H1 (cell line): ENCODE results near the gene FRMD5. TPM values are rescaled to one million over a fixed set of nuclear protein-coding genes. Genes with fewer than 3 reads are reported as not detected.
"Not testable (repeated sequence)": the region's sequence is repeated elsewhere in the genome, so short reads cannot be mapped to it uniquely, and the experiment has no call there.

Experiments
- CTCF ChIA-PET: fragments of 300-600 bp; sonication (Branson Sonifier 250); formaldehyde crosslinking; loops from one replicate; lab custom pipeline; 2021; ENCODE audit not compliant: partially characterized antibody; lab: Charles Lee
- POLR2A ChIA-PET: fragments of 300-600 bp; sonication (Branson Sonifier 250); formaldehyde crosslinking; loops from one replicate; lab custom pipeline; 2021; ENCODE audit warnings: inconsistent platforms; ENCODE audit not compliant: partially characterized antibody; lab: Charles Lee
- DNase-seq, 2 experiments: peaks; one replicate each; pipeline versions ENCODE4 v3.0.0 to v3.0.0-alpha.2; 2010 to 2022; ENCODE audit warnings: low spot score in 2 of 2, low read depth in 1 of 2, mixed read lengths in 1 of 2
- FAIRE-seq: peaks from 2 replicates; lab custom pipeline; 2011; peaks lifted over from hg19 to GRCh38; lab: Jason Lieb, UNC
- H2AFZ ChIP-seq: 2 replicates; pipeline ENCODE4 v1.8.1; 2012; ENCODE audit warnings: low read length, inconsistent platforms
- H2AK5ac ChIP-seq: 2 replicates; pipeline ENCODE4 v1.6.1; 2013; ENCODE audit warnings: low read depth, low read length
- H2BK120ac ChIP-seq: replicated peaks from 2 replicates; pipeline ENCODE3; 2013; ENCODE audit warnings: low read depth, low read length, inconsistent platforms
- H2BK12ac ChIP-seq: 2 replicates; pipeline ENCODE4 v1.6.1; 2013; ENCODE audit warnings: low read depth, low read length
- H2BK15ac ChIP-seq: 2 replicates; pipeline ENCODE4 v1.6.1; 2013; ENCODE audit warnings: low read length
- H2BK20ac ChIP-seq: 2 replicates; pipeline ENCODE4 v1.6.1; 2013; ENCODE audit warnings: low read length
- H2BK5ac ChIP-seq: 2 replicates; pipeline ENCODE4 v1.6.1; 2013; ENCODE audit warnings: low read depth, low read length
- H3K14ac ChIP-seq: 2 replicates; pipeline ENCODE4 v1.6.1; 2013; ENCODE audit warnings: inconsistent platforms; ENCODE audit not compliant: insufficient read length
- H3K18ac ChIP-seq: 2 replicates; pipeline ENCODE4 v1.6.1; 2013; ENCODE audit warnings: low read length; ENCODE audit errors: extremely low read depth
- H3K23ac ChIP-seq: 2 replicates; pipeline ENCODE4 v1.6.1; 2013; ENCODE audit warnings: inconsistent platforms; ENCODE audit not compliant: insufficient read length
- H3K23me2 ChIP-seq: 2 replicates; pipeline ENCODE4 v1.6.1; 2013; ENCODE audit warnings: low read depth, low read length
- H3K27ac ChIP-seq: 2 replicates; pipeline ENCODE4 v1.6.1; 2011; ENCODE audit warnings: low read depth, low read length, inconsistent platforms
- H3K27me3 ChIP-seq, 4 experiments: replicated peaks in 1 of 4; 1 replicate in 1 of 4; 2 replicates in 3 of 4; pipeline versions ENCODE4 v1.6.1 to v1.8.1; 2011 to 2013; ENCODE audit warnings: low read length in 3 of 4, mild to moderate bottlenecking in 3 of 4, inconsistent platforms in 2 of 4, mixed read lengths in 2 of 4, moderate library complexity in 1 of 4; ENCODE audit not compliant: control insufficient read depth in 3 of 4, insufficient read depth in 3 of 4; ENCODE audit errors: extremely low read depth in 1 of 4
- H3K36me3 ChIP-seq, 4 experiments: 2 replicates each; pipeline versions ENCODE4 v1.6.1 to v1.8.1; 2011 to 2013; ENCODE audit warnings: mild to moderate bottlenecking in 4 of 4, low read length in 3 of 4, moderate library complexity in 2 of 4, control low read depth in 1 of 4, inconsistent platforms in 1 of 4; ENCODE audit not compliant: insufficient read depth in 4 of 4, control insufficient read depth in 2 of 4
- H3K4ac ChIP-seq: replicated peaks from 2 replicates; pipeline ENCODE3; 2013; ENCODE audit warnings: low read length, low read depth, mixed read lengths, inconsistent platforms; ENCODE audit not compliant: insufficient read length
- H3K4me1 ChIP-seq, 4 experiments: replicated peaks in 1 of 4; 1 replicate in 1 of 4; 2 replicates in 3 of 4; pipeline versions ENCODE4 v1.6.1 to v1.8.1; 2011 to 2013; ENCODE audit warnings: low read length in 3 of 4, inconsistent platforms in 2 of 4, mixed read lengths in 1 of 4; ENCODE audit not compliant: insufficient read depth in 4 of 4, control insufficient read depth in 3 of 4
- H3K4me2 ChIP-seq, 2 experiments: 2 replicates each; pipeline versions ENCODE4 v1.6.1 to v1.8.1; 2011 to 2013; ENCODE audit warnings: low read depth in 2 of 2, low read length in 2 of 2, control low read depth in 1 of 2, inconsistent platforms in 1 of 2, mild to moderate bottlenecking in 1 of 2; ENCODE audit not compliant: insufficient read depth in 1 of 2
- H3K4me3 ChIP-seq, 4 experiments: fragments of 200-600, 300-600 bp in 1 of 4; sonication (generic), shearing (Covaris generic), sonication (Bioruptor Twin) in 1 of 4; 2 replicates each; pipeline versions ENCODE4 v1.5.1 to v1.8.1; 2011 to 2016; ENCODE audit warnings: low read length in 4 of 4, low read depth in 3 of 4, control low read depth in 2 of 4, inconsistent platforms in 2 of 4, mild to moderate bottlenecking in 2 of 4, mixed read lengths in 1 of 4, moderate library complexity in 1 of 4; ENCODE audit not compliant: insufficient read depth in 2 of 4; ENCODE audit errors: extremely low read depth in 1 of 4
- H3K56ac ChIP-seq: replicated peaks from 2 replicates; pipeline ENCODE3; 2013; ENCODE audit warnings: low read depth, mild to moderate bottlenecking, mixed read lengths, low read length, inconsistent platforms; ENCODE audit not compliant: insufficient read length
- H3K79me1 ChIP-seq: 2 replicates; pipeline ENCODE4 v1.6.1; 2013; ENCODE audit warnings: low read depth, low read length, control low read depth
- H3K79me2 ChIP-seq, 2 experiments: 2 replicates each; pipeline versions ENCODE4 v1.6.1 to v1.8.1; 2012 to 2013; ENCODE audit warnings: low read length in 2 of 2, mild to moderate bottlenecking in 2 of 2, inconsistent platforms in 1 of 2; ENCODE audit not compliant: insufficient read depth in 2 of 2, control insufficient read depth in 1 of 2
- H3K9ac ChIP-seq, 4 experiments: replicated peaks in 1 of 4; 1 replicate in 1 of 4; 2 replicates in 3 of 4; pipeline versions ENCODE4 v1.6.1 to v1.8.1; 2011 to 2013; ENCODE audit warnings: low read depth in 3 of 4, low read length in 3 of 4, control low read depth in 2 of 4, mild to moderate bottlenecking in 2 of 4, moderate library complexity in 2 of 4, inconsistent platforms in 1 of 4; ENCODE audit errors: extremely low read depth in 1 of 4
- H3K9me3 ChIP-seq, 2 experiments: 2 replicates each; pipeline versions ENCODE4 v1.6.1 to v1.8.1; 2012 to 2013; ENCODE audit warnings: mild to moderate bottlenecking in 2 of 2, moderate library complexity in 2 of 2, control low read depth in 1 of 2, inconsistent platforms in 1 of 2, low read depth in 1 of 2, low read length in 1 of 2, mixed read lengths in 1 of 2; ENCODE audit not compliant: insufficient read depth in 2 of 2
- H4K20me1 ChIP-seq, 2 experiments: replicated peaks in 1 of 2; 2 replicates each; pipeline versions ENCODE3 to v1.8.1; 2011 to 2013; ENCODE audit warnings: inconsistent platforms in 2 of 2, low read length in 2 of 2, mild to moderate bottlenecking in 1 of 2; ENCODE audit not compliant: insufficient read depth in 2 of 2, control insufficient read depth in 1 of 2
- H4K5ac ChIP-seq: 2 replicates; pipeline ENCODE4 v1.6.1; 2013; ENCODE audit warnings: low read length, low read depth, mixed read lengths, inconsistent platforms; ENCODE audit not compliant: insufficient read length
- H4K8ac ChIP-seq: 2 replicates; pipeline ENCODE4 v1.8.0; 2013; ENCODE audit warnings: mild to moderate bottlenecking, moderate library complexity, low read length, inconsistent platforms; ENCODE audit not compliant: insufficient read depth; ENCODE audit errors: extremely low read depth
- H4K91ac ChIP-seq: replicated peaks from 2 replicates; pipeline ENCODE3; 2013; ENCODE audit warnings: low read length, mixed read lengths, inconsistent platforms; ENCODE audit not compliant: insufficient read length
- WGBS, 2 experiments: shearing (Covaris generic) in 1 of 2; methylation state at CpG; one replicate each; pipeline versions ENCODE4 v1.1.6 to v1.1.7; 2013 to 2015; ENCODE audit warnings: low lambda C conversion rate in 2 of 2, mixed read lengths in 2 of 2, inconsistent platforms in 1 of 2, low coverage in 1 of 2, missing lambda C conversion rate in 1 of 2; ENCODE audit not compliant: insufficient replicate concordance in 2 of 2, insufficient coverage in 1 of 2, insufficient read length in 1 of 2; ENCODE audit errors: extremely low coverage in 1 of 2, missing lambda C conversion rate in 1 of 2; 5-methylcytosine and 5-hydroxymethylcytosine counted together
- polyA plus RNA-seq, 7 experiments: library from polyadenylated mRNA; depleted of rRNA in 3 of 7; stranded (reverse) in 5 of 7; unstranded in 2 of 7; fragments of >200 nt in 5 of 7; fragments of 200-250 nt in 2 of 7; gene quantifications; 1 replicate in 5 of 7; 2 replicates in 1 of 7; 4 replicates in 1 of 7; pipeline versions ENCODE4 v1.2.1 to v1.2.3, GENCODE V29; 2011 to 2013; ENCODE audit warnings: missing spikeins in 2 of 7, mixed read lengths in 2 of 7
- total RNA-seq: library from RNA; stranded (reverse); fragmentation: NEBNext Ultra II Directional; extraction: Animal tissue kit (Norgen Biotek cat#: 25700); gene quantifications from 2 replicates; pipeline ENCODE4 v1.2.1, GENCODE V29; 2021

FRMD5 gene
- total and polyA plus RNA-seq, 2 of the 8 experiments (the other 6 are each of a cell fraction or from before 2014, with no cell fraction given), result 10.1 to 12.6 TPM

- H3K23ac ChIP-seq, DNase-seq, H3K36me3 ChIP-seq, H2AFZ ChIP-seq, H2BK20ac ChIP-seq, H4K5ac ChIP-seq, H3K27ac ChIP-seq, H3K18ac ChIP-seq, H3K4me3 ChIP-seq, H3K56ac ChIP-seq, H2AK5ac ChIP-seq, H3K4me2 ChIP-seq, H3K79me2 ChIP-seq, H2BK5ac ChIP-seq, H3K23me2 ChIP-seq, CTCF ChIA-PET, H2BK120ac ChIP-seq, H3K9me3 ChIP-seq, H3K4me1 ChIP-seq, H2BK15ac ChIP-seq, H3K79me1 ChIP-seq, FAIRE-seq, H3K14ac ChIP-seq, H4K8ac ChIP-seq, H4K20me1 ChIP-seq, H4K91ac ChIP-seq, H3K4ac ChIP-seq, H2BK12ac ChIP-seq, H3K9ac ChIP-seq, POLR2A ChIA-PET: not testable (repeated sequence)
- WGBS, 2 experiments, result 89% methylated on average over 6 of the region's 9 CpGs; no CpG with 5 or more reads in 1 of the 2 experiments
- peaks cover 0 to 14% (median 3%) of the 10 kb centered on the region in 4 experiments; a peak in 4 of 7 replicates for H3K27me3 ChIP-seq
These were observed 365.0 kb downstream of the FRMD5 start for GRCh38 chr15:43829951-43830540.
